HepG2 (cell line): ENCODE data around the gene CLEC5A. TPM values are rescaled to one million over a fixed set of nuclear protein-coding genes. Genes with fewer than 3 reads are reported as not detected.

Experiments used
- ATAC-seq: fragments of 200-7000 bp; cut with Tn5 transposase; 3 replicates; pipeline ENCODE4 v1.9.1; 2020; ENCODE audit warnings: mild to moderate bottlenecking, moderate library complexity
- BruUV-seq: library from RNA; stranded (reverse); fragments of 400-500 nt; replicated peaks from 2 replicates; lab custom pipeline; 2021; lab: Mats Ljungman, UMichigan
- CTCF ChIA-PET: fragments of 300-600 bp; formaldehyde crosslinking; extraction: SDS; loops from one replicate; lab custom pipeline; 2021; ENCODE audit warnings: low total read pairs, inconsistent platforms, low intra/inter-chr PET ratio; lab: Yijun Ruan, JAX
- POLR2A ChIA-PET: fragments of 350-600 bp; sonication (Branson Sonifier 250); formaldehyde crosslinking; loops from one replicate; lab custom pipeline; 2020; ENCODE audit warnings: antibody characterized with exemption, inconsistent platforms; lab: Yijun Ruan, JAX
- DNase-seq: peaks from one replicate; pipeline ENCODE4 v3.0.0-alpha.2; 2015; ENCODE audit warnings: low spot score
- FAIRE-seq: peaks from 3 replicates; lab custom pipeline; 2011; peaks lifted over from hg19 to GRCh38; lab: Jason Lieb, UNC
- H2AFZ ChIP-seq: one replicate; pipeline ENCODE4 v1.6.1; 2011; ENCODE audit warnings: low read length, inconsistent platforms
- H3K27ac ChIP-seq: fragments of 300-600 bp; 3 replicates; pipeline ENCODE4 v1.8.0; 2011; ENCODE audit warnings: mixed run types, mild to moderate bottlenecking, mixed read lengths, low read length, inconsistent platforms; ENCODE audit not compliant: insufficient read depth; ENCODE audit errors: extremely low read length
- H3K27me3 ChIP-seq, 2 experiments: fragments of 200-600 bp in 1 of 2; 2 replicates in 1 of 2; 3 replicates in 1 of 2; pipeline versions ENCODE4 v1.6.0 to v1.8.0; 2011; ENCODE audit warnings: low read length in 2 of 2, mild to moderate bottlenecking in 2 of 2, moderate library complexity in 2 of 2, inconsistent platforms in 1 of 2; ENCODE audit not compliant: insufficient read depth in 2 of 2, control insufficient read depth in 1 of 2
- H3K36me3 ChIP-seq, 2 experiments: fragments of 200-600 bp in 1 of 2; replicated peaks in 1 of 2; 2 replicates in 1 of 2; 3 replicates in 1 of 2; pipeline versions ENCODE4 v1.5.1 to v1.8.0; 2011; ENCODE audit warnings: low read length in 2 of 2, inconsistent platforms in 1 of 2; ENCODE audit not compliant: insufficient read depth in 2 of 2, control insufficient read depth in 1 of 2
- H3K4me1 ChIP-seq: 2 replicates; pipeline ENCODE4 v1.5.1; 2012; ENCODE audit warnings: low read length, inconsistent platforms; ENCODE audit not compliant: insufficient read depth
- H3K4me2 ChIP-seq: 2 replicates; pipeline ENCODE4 v1.6.0; 2011; ENCODE audit warnings: low read depth, low read length, inconsistent platforms
- H3K4me3 ChIP-seq, 3 experiments: fragments of 200-600 bp in 1 of 3; sonication (generic), shearing (Covaris generic) in 1 of 3; replicated peaks in 1 of 3; 2 replicates each; pipeline ENCODE4 v1.5.1; 2011 to 2016; ENCODE audit warnings: low read length in 3 of 3, inconsistent platforms in 2 of 3, low read depth in 2 of 3, mild to moderate bottlenecking in 2 of 3, control low read depth in 1 of 3, mixed read lengths in 1 of 3; ENCODE audit not compliant: insufficient read depth in 1 of 3
- H3K79me2 ChIP-seq: one replicate; pipeline ENCODE4 v1.6.1; 2011; ENCODE audit warnings: low read length, inconsistent platforms; ENCODE audit not compliant: insufficient read depth
- H3K9ac ChIP-seq: 2 replicates; pipeline ENCODE4 v1.6.0; 2011; ENCODE audit warnings: mild to moderate bottlenecking, low read depth, low read length, inconsistent platforms; ENCODE audit not compliant: insufficient read depth
- H3K9me3 ChIP-seq: 2 replicates; pipeline ENCODE4 v1.5.1; 2012; ENCODE audit warnings: mild to moderate bottlenecking, low read length
- H4K20me1 ChIP-seq: 2 replicates; pipeline ENCODE4 v1.6.0; 2011; ENCODE audit warnings: inconsistent platforms, mild to moderate bottlenecking, low read length, moderate library complexity; ENCODE audit not compliant: insufficient read depth
- BRD4 ChIP-seq: sonication (generic); formaldehyde crosslinking; IDR thresholded peaks from 2 replicates; pipeline ENCODE4 v1.4.0; 2020; ENCODE audit warnings: missing genetic modification reagents
- FOXK1 ChIP-seq: sonication (generic); formaldehyde crosslinking; IDR thresholded peaks from 2 replicates; pipeline ENCODE4 v1.4.0; 2020; ENCODE audit warnings: low read depth, missing genetic modification reagents, borderline replicate concordance
- GATAD2A ChIP-seq: IDR thresholded peaks from 2 replicates; pipeline ENCODE4 v1.6.1; 2016
- MAF1 ChIP-seq: sonication (generic); formaldehyde crosslinking; IDR thresholded peaks from 2 replicates; pipeline ENCODE4 v1.5.0; 2020; ENCODE audit warnings: missing genetic modification reagents, borderline replicate concordance
- MXD4 ChIP-seq: IDR thresholded peaks from 2 replicates; pipeline ENCODE4 v1.6.1; 2016; ENCODE audit warnings: mild to moderate bottlenecking, missing biosample characterization, missing genetic modification reagents
- RARA ChIP-seq: IDR thresholded peaks from 2 replicates; pipeline ENCODE4 v1.6.1; 2016; ENCODE audit warnings: missing genetic modification reagents, missing compliant biosample characterization
- SNAI1 ChIP-seq: sonication (generic); formaldehyde crosslinking; IDR thresholded peaks from 2 replicates; pipeline ENCODE4 v1.5.0; 2020; ENCODE audit warnings: mild to moderate bottlenecking, missing genetic modification reagents, borderline replicate concordance
- ZMYM3 ChIP-seq: sonication (generic); formaldehyde crosslinking; IDR thresholded peaks from 2 replicates; pipeline ENCODE4 v1.5.1; 2020; ENCODE audit warnings: mild to moderate bottlenecking, missing genetic modification reagents
- ZNF17 ChIP-seq: sonication (generic); formaldehyde crosslinking; IDR thresholded peaks from 2 replicates; pipeline ENCODE4 v1.5.0; 2020; ENCODE audit warnings: mild to moderate bottlenecking, missing genetic modification reagents
- ZNF251 ChIP-seq: sonication (generic); formaldehyde crosslinking; IDR thresholded peaks from 2 replicates; pipeline ENCODE4 v1.9.0; 2021; ENCODE audit warnings: mild to moderate bottlenecking, missing genetic modification reagents
- ZNF337 ChIP-seq: sonication (generic); formaldehyde crosslinking; IDR thresholded peaks from 2 replicates; pipeline ENCODE4 v1.5.1; 2020; ENCODE audit warnings: missing genetic modification reagents, low read depth, mild to moderate bottlenecking, borderline replicate concordance
- ZNF674 ChIP-seq: sonication (generic); formaldehyde crosslinking; IDR thresholded peaks from 2 replicates; pipeline ENCODE4 v1.5.0; 2020; ENCODE audit warnings: low read depth, mild to moderate bottlenecking, missing genetic modification reagents
- ZNF777 ChIP-seq: sonication (generic); formaldehyde crosslinking; IDR thresholded peaks from 2 replicates; pipeline ENCODE4 v1.4.0; 2020; ENCODE audit warnings: missing genetic modification reagents
- ZNF879 ChIP-seq: sonication (generic); formaldehyde crosslinking; IDR thresholded peaks from 2 replicates; pipeline ENCODE4 v1.8.1; 2023; ENCODE audit warnings: missing genetic modification reagents
- WGBS: methylation state at CpG from one replicate; pipeline ENCODE4 v1.1.6; 2017; ENCODE audit warnings: low lambda C conversion rate; 5-methylcytosine and 5-hydroxymethylcytosine counted together
- in situ Hi-C: cut with HindIII; loops from 2 replicates; pipeline ENCODE4 v1.10.0; 2017; ENCODE audit warnings: low pct_unique_long_range_greater_than_20kb; ENCODE audit not compliant: extremely low pct_ligation_motif_present
- intact Hi-C: fragments of 100-400 bp; cut with micrococcal nuclease; formaldehyde crosslinking; loops from one replicate; pipeline ENCODE4 v1.10.0; 2022; ENCODE audit not compliant: unreplicated experiment
- polyA plus RNA-seq, 8 experiments: library from polyadenylated mRNA; depleted of rRNA in 3 of 8; stranded (reverse) in 7 of 8; unstranded in 1 of 8; fragments of >200 nt; fragmentation: Illumina TruSeq in 4 of 8; extraction: Trizol in 4 of 8; gene quantifications; 2 replicates each; pipeline versions ENCODE4 v1.2.1 to v1.2.3, GENCODE V29; 2011 to 2016; ENCODE audit warnings: low read depth in 4 of 8, missing spikeins in 1 of 8, mixed read lengths in 1 of 8; ENCODE audit not compliant: insufficient read depth in 1 of 8
- total RNA-seq, 5 experiments: library from RNA; depleted of rRNA; stranded (reverse); fragments of >200 nt; fragmentation: Illumina TruSeq; extraction: Trizol; gene quantifications; 2 replicates each; pipeline ENCODE4 v1.2.3, GENCODE V29; 2016; ENCODE audit warnings: low read depth in 1 of 5
- TF ChIP-seq, protein P1 (sequence below): IDR thresholded peaks from 2 replicates; pipeline ENCODE4 v1.6.1; 2012; ENCODE audit warnings: low read depth, low read length, improper control_type of control experiment

CLEC5A gene
- total and polyA plus RNA-seq, 2 of the 13 experiments (the other 11 are each of a cell fraction or from before 2014, with no cell fraction given), result not detected

DNA sequence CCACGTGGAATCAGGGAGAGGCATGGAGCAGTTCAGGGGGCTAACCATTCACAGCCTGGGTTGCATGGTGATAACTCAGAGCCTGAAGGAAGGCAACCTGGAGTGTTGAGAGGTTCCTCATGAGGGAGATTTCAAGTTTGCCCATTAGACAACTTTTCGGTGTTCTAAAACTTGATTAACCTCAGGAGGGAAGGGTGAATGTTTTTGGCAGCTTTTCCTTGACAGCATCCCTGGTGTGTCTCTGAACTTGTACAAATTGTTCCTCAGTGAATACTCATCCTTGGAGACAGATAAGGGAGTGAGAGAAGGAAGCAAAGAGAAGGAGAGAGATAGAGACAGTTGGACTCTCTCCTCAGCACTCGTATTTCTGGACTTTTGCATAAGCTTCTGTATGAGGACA is 30.7 kb downstream of the CLEC5A start, which contains the start of gene OR9A4:
Gene OR9A4 (plus strand): TSS at position 301 of the 400 bp plus-strand sequence. CDS start 2,477 bp downstream, outside the sequence.
- H2AFZ ChIP-seq, result no peak within 1 kb of the TSS
- intact Hi-C loops (no loop called here), in situ Hi-C loops (no loop called here)
- no peak within 1 kb of the TSS for H3K9ac ChIP-seq
- H3K79me2 ChIP-seq, result no peaks in the 10 kb centered on the region
- no peaks in the 10 kb centered on the region for H3K36me3 ChIP-seq
- H3K27me3 ChIP-seq, result no peaks in the 10 kb centered on the region
- WGBS, result 26% methylated on average over 3 of the region's 3 CpGs
- no peak for TF ChIP-seq RARA (CRISPR knock-in tag)
- TF ChIP-seq FOXK1 (CRISPR knock-in tag), result no peak
- H3K9me3 ChIP-seq, result no peaks in the 10 kb centered on the region
- no TSS peak for BruUV-seq
- no peak within 1 kb of the TSS for H3K27ac ChIP-seq
- ATAC-seq (no peak), DNase-seq (no peak), FAIRE-seq (no peak)
- H3K4me3 ChIP-seq, result no peak within 1 kb of the TSS
- no peaks in the 10 kb centered on the region for H3K4me1 ChIP-seq
- ChIA-PET CTCF (no interaction called here), POLR2A (no interaction called here)
- no peak within 1 kb of the TSS for H3K4me2 ChIP-seq
- no peaks in the 10 kb centered on the region for H4K20me1 ChIP-seq

DNA sequence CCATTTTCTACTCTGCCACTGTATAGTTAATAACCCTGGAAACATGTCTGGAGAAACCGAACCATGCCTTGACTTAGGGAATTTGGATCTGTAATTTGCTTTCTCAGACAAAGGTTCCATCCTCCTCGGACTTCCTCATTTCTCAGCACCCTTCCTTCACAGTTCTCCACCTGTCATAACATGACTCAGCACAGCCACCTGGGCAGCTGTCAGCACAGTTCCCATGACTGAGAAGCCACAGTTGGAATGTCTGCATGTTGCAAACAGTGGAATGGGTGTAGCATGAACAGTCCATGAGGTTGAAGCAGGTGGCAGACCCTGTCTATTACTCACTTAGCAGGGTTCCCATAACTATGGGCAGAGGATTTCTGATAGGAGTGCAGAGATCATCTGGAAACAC is 31.2 kb downstream of the CLEC5A start:
- Histone ChIP-seq H3K4me2 (no peak overlapping the region), H3K4me3 (no peak overlapping the region), H3K79me2 (no peaks in the 10 kb centered on the region), H3K9ac (no peak overlapping the region), H3K4me1 (no peaks in the 10 kb centered on the region), H3K27me3 (no peaks in the 10 kb centered on the region), H4K20me1 (no peaks in the 10 kb centered on the region), H3K9me3 (no peaks in the 10 kb centered on the region), H3K36me3 (no peaks in the 10 kb centered on the region), H2AFZ (no peak overlapping the region), H3K27ac (no peak overlapping the region)
- WGBS, result 18% methylated on average over 2 of the region's 2 CpGs
- ChIA-PET POLR2A (no interaction called here), CTCF (no interaction called here)
- DNase-seq (no peak), ATAC-seq (no peak), FAIRE-seq (no peak)
- intact Hi-C loops (no loop called here), in situ Hi-C loops (no loop called here)
- TF ChIP-seq ZMYM3 (no peak), ZNF879 (CRISPR knock-in tag) (no peak), GATAD2A (CRISPR knock-in tag) (no peak), SNAI1 (CRISPR knock-in tag) (no peak), ZNF17 (CRISPR knock-in tag) (no peak), BRD4 (no peak), ZNF777 (CRISPR knock-in tag) (no peak), ZNF674 (CRISPR knock-in tag) (no peak), MXD4 (CRISPR knock-in tag) (no peak), MAF1 (CRISPR knock-in tag) (no peak), ZNF251 (no peak), ZNF337 (CRISPR knock-in tag) (no peak)
- TF ChIP-seq, protein P1, sequence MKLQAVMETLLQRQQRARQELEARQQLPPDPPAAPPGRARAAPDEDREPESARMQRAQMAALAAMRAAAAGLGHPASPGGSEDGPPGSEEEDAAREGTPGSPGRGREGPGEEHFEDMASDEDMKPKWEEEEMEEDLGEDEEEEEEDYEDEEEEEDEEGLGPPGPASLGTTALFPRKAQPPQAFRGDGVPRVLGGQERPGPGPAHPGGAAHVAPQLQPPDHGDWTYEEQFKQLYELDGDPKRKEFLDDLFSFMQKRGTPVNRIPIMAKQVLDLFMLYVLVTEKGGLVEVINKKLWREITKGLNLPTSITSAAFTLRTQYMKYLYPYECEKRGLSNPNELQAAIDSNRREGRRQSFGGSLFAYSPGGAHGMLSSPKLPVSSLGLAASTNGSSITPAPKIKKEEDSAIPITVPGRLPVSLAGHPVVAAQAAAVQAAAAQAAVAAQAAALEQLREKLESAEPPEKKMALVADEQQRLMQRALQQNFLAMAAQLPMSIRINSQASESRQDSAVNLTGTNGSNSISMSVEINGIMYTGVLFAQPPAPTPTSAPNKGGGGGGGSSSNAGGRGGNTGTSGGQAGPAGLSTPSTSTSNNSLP, result no peak
- BruUV-seq, result no TSS peak
